Panc1 (cell line): ENCODE measurements around the gene SLC48A1. TPM values are rescaled to one million over a fixed set of nuclear protein-coding genes. Genes with fewer than 3 reads are reported as not detected.

Experiments used
- ATAC-seq: fragments of 200-7000 bp; cut with Tn5 transposase; 2 replicates; pipeline ENCODE4 v1.9.1; 2020; ENCODE audit warnings: mild to moderate bottlenecking, moderate library complexity
- BruUV-seq: library from RNA; stranded (reverse); fragments of 400-500 nt; replicated peaks from 2 replicates; lab custom pipeline; 2021; lab: Mats Ljungman, UMichigan
- CTCF ChIA-PET: fragments of 300-600 bp; sonication (Branson Sonifier 250); formaldehyde crosslinking; loops from one replicate; lab custom pipeline; 2022; ENCODE audit warnings: antibody characterized with exemption; lab: Charles Lee
- POLR2A ChIA-PET: fragments of 300-600 bp; sonication (Branson Sonifier 250); formaldehyde crosslinking; loops from one replicate; lab custom pipeline; 2022; ENCODE audit warnings: antibody characterized with exemption; lab: Charles Lee
- DNase-seq: peaks from one replicate; pipeline ENCODE4 v3.0.0-alpha.2; 2010; ENCODE audit warnings: low read depth, low spot score
- H3K27ac ChIP-seq: 2 replicates; pipeline ENCODE4 v1.5.1; 2011; ENCODE audit warnings: mild to moderate bottlenecking, low read length, inconsistent platforms
- H3K27me3 ChIP-seq: fragments of 200-500 bp; sonication (Bioruptor generic); 2 replicates; pipeline ENCODE4 v1.6.0; 2014; ENCODE audit warnings: low read length, inconsistent platforms; ENCODE audit not compliant: control insufficient read depth, insufficient read depth
- H3K36me3 ChIP-seq: fragments of 200-500 bp; sonication (Bioruptor generic); 2 replicates; pipeline ENCODE4 v1.5.1; 2014; ENCODE audit warnings: inconsistent platforms, mild to moderate bottlenecking, low read length, moderate library complexity; ENCODE audit not compliant: control insufficient read depth, insufficient read depth
- H3K4me1 ChIP-seq: 2 replicates; pipeline ENCODE4 v1.5.1; 2011; ENCODE audit warnings: inconsistent platforms, mild to moderate bottlenecking, low read length, moderate library complexity; ENCODE audit not compliant: control insufficient read depth, insufficient read depth
- H3K4me3 ChIP-seq, 2 experiments: 2 replicates each; pipeline ENCODE4 v1.5.1; 2011 to 2012; ENCODE audit warnings: low read depth in 2 of 2, low read length in 2 of 2, mild to moderate bottlenecking in 2 of 2, inconsistent platforms in 1 of 2, moderate library complexity in 1 of 2
- H3K9me3 ChIP-seq: fragments of 200-500 bp; sonication (Bioruptor generic); 2 replicates; pipeline ENCODE4 v1.5.1; 2014; ENCODE audit warnings: low read depth, mild to moderate bottlenecking, inconsistent platforms, low read length, moderate library complexity; ENCODE audit not compliant: control insufficient read depth, insufficient read depth
- POLR2AphosphoS5 ChIP-seq: IDR thresholded peaks from 2 replicates; pipeline ENCODE4 v1.6.1; 2012; ENCODE audit warnings: mild to moderate bottlenecking, low read depth, low read length, moderate library complexity
- SIN3A ChIP-seq: IDR thresholded peaks from 2 replicates; pipeline ENCODE4 v1.6.1; 2012; ENCODE audit warnings: low read depth, mild to moderate bottlenecking, low read length, moderate library complexity, borderline replicate concordance; ENCODE audit not compliant: insufficient read depth
- TCF7L2 ChIP-seq: IDR thresholded peaks from 2 replicates; pipeline ENCODE4 v1.6.1; 2011; ENCODE audit warnings: mild to moderate bottlenecking, low read depth, low read length, inconsistent platforms
- in situ Hi-C: cut with HindIII; loops from 2 replicates; pipeline ENCODE4 v1.10.0; 2016; ENCODE audit warnings: low sequenced_read_pairs, low pct_unique_long_range_greater_than_20kb
- intact Hi-C: fragments of 100-400 bp; cut with micrococcal nuclease; formaldehyde crosslinking; loops from one replicate; pipeline ENCODE4 v1.10.0; 2022; ENCODE audit not compliant: unreplicated experiment
- total RNA-seq: library from RNA; stranded (reverse); gene quantifications from one replicate; pipeline ENCODE4 v1.2.1, GENCODE V29; 2021; ENCODE audit not compliant: unreplicated experiment
- TF ChIP-seq, protein P1 (sequence below): fragments of 450-650 bp; IDR thresholded peaks from 2 replicates; pipeline ENCODE4 v1.5.1; 2017; ENCODE audit warnings: mild to moderate bottlenecking
- TF ChIP-seq, protein P2 (sequence below), 2 experiments: IDR thresholded peaks; 2 replicates each; pipeline ENCODE4 v1.6.1; 2011 to 2012; ENCODE audit warnings: low read depth in 2 of 2, control low read depth in 1 of 2, low read length in 1 of 2, mild to moderate bottlenecking in 1 of 2, moderate library complexity in 1 of 2; ENCODE audit not compliant: insufficient read depth in 1 of 2

SLC48A1 gene
- total RNA-seq, 1 experiment from 2014 or later, result 32.0 TPM

DNA sequence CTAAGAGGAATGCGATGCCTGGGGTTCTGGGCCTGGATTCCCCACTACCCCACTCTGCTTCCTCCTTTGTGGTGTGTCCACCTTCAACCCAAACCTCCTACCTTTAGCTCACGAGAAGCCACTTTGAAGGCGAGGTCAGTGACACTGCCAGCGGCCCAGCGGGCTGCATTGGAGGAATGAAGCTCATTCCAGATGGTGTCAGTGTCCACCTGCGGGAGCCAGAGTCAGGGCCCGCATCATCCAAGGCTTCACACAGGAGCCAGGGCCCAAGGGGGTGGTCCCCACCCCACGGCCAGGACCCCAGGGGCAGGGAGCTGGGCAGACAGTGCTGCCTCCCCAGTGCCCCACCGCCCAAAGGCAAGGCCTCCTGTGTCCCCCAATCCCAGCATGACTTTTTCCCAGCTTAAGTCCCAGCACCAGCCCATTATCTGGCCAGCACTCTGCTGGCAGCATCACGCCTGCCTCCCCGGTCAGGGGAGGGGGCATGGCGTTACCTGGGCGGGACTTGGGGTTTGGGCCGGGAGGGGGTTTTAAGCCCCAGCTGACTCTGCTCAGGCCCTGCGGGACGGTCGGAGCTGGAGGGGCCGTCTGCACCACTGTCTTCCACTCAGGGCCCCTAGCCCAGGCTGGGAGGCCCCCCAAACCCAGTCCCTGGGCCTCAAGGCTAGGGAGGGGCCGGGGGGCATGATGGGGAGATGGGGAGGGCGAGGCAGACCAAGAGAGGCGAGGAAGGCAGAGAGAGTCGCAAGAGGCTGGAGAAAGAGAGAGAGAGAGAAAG lies 16.9 kb downstream of the SLC48A1 start:
- Histone ChIP-seq H3K4me3 (no peak overlapping the region), H3K4me1 (no peaks in the 10 kb centered on the region), H3K9me3 (no peaks in the 10 kb centered on the region), H3K27ac (no peak overlapping the region), H3K27me3 (no peaks in the 10 kb centered on the region), H3K36me3 (peaks cover 9% of the 10 kb centered on the region; the same call in 1 of the 2 replicates)
- in situ Hi-C loops, result no loop called here
- DNase-seq, result no peak
- ChIA-PET CTCF (interaction anchor here (1.0 kb wide), 1 partner anchor 49 kb away, joined by 5 read pairs; no protein-coding TSS in a partner anchor), POLR2A (interaction anchor here (0.6 kb wide), 1 partner anchor 73 kb away, joined by 4 read pairs; no protein-coding TSS in a partner anchor)
- no peak for ATAC-seq
- intact Hi-C loops, result no loop called here
- TF ChIP-seq POLR2AphosphoS5 (no peak), SIN3A (no peak), TCF7L2 (no peak)
- TF ChIP-seq, protein P1, sequence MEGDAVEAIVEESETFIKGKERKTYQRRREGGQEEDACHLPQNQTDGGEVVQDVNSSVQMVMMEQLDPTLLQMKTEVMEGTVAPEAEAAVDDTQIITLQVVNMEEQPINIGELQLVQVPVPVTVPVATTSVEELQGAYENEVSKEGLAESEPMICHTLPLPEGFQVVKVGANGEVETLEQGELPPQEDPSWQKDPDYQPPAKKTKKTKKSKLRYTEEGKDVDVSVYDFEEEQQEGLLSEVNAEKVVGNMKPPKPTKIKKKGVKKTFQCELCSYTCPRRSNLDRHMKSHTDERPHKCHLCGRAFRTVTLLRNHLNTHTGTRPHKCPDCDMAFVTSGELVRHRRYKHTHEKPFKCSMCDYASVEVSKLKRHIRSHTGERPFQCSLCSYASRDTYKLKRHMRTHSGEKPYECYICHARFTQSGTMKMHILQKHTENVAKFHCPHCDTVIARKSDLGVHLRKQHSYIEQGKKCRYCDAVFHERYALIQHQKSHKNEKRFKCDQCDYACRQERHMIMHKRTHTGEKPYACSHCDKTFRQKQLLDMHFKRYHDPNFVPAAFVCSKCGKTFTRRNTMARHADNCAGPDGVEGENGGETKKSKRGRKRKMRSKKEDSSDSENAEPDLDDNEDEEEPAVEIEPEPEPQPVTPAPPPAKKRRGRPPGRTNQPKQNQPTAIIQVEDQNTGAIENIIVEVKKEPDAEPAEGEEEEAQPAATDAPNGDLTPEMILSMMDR, result no peak
- TF ChIP-seq, protein P2, sequence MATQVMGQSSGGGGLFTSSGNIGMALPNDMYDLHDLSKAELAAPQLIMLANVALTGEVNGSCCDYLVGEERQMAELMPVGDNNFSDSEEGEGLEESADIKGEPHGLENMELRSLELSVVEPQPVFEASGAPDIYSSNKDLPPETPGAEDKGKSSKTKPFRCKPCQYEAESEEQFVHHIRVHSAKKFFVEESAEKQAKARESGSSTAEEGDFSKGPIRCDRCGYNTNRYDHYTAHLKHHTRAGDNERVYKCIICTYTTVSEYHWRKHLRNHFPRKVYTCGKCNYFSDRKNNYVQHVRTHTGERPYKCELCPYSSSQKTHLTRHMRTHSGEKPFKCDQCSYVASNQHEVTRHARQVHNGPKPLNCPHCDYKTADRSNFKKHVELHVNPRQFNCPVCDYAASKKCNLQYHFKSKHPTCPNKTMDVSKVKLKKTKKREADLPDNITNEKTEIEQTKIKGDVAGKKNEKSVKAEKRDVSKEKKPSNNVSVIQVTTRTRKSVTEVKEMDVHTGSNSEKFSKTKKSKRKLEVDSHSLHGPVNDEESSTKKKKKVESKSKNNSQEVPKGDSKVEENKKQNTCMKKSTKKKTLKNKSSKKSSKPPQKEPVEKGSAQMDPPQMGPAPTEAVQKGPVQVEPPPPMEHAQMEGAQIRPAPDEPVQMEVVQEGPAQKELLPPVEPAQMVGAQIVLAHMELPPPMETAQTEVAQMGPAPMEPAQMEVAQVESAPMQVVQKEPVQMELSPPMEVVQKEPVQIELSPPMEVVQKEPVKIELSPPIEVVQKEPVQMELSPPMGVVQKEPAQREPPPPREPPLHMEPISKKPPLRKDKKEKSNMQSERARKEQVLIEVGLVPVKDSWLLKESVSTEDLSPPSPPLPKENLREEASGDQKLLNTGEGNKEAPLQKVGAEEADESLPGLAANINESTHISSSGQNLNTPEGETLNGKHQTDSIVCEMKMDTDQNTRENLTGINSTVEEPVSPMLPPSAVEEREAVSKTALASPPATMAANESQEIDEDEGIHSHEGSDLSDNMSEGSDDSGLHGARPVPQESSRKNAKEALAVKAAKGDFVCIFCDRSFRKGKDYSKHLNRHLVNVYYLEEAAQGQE (IDR thresholded peaks at IDR 0.05; ENCODE audit: insufficient read depth in 1 of 2, low read depth in 2 of 2, low read length in 1 of 2), result no peak
- BruUV-seq, result no TSS peak

DNA sequence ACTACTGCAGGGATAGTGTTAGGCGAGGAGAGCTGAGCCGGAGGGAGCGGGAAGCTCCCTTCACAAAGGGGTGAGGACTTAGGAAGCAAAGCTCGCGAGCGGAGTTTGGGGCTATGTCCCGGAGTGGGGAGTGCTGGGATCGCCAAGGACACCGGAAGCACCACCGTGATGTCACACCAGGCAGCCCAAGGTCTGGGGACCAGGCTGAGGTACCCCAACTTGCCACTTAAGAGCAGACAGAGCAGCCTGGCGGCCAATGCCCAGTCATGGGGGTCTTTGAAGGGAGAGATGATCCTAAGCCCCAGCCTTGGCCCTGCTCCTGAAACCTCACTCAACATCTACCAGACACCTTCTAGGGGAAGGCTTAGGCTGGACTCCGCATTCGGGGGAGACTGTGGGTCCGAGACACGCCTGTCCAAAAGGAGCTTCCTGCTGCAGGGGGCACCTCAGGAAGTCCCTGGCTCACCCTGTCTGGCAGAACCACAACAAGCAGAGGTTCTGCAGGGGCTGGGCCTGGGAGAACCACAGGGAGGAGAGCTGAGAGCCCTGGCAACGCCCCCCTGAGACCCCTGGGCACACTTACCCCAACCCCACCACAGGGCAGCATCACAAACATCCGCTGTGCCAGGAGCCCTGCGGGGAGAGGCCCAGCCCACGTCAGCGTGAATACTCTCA lies 17.8 kb downstream of the SLC48A1 start:
- DNase-seq (no peak), ATAC-seq (no peak)
- intact Hi-C loops, result no loop called here
- H3K9me3 ChIP-seq, result no peaks in the 10 kb centered on the region
- no TSS peak for BruUV-seq
- TF ChIP-seq, protein P1, result no peak
- TF ChIP-seq POLR2AphosphoS5, result no peak
- no peak for TF ChIP-seq SIN3A
- TF ChIP-seq, protein P2 (IDR thresholded peaks at IDR 0.05; ENCODE audit: insufficient read depth in 1 of 2, low read depth in 2 of 2, low read length in 1 of 2), result no peak
- no peak for TF ChIP-seq TCF7L2
- in situ Hi-C loops, result no loop called here
- peaks cover 9% of the 10 kb centered on the region; the same call in 1 of the 2 replicates for H3K36me3 ChIP-seq
- CTCF ChIA-PET, result no interaction called here
- no peaks in the 10 kb centered on the region for H3K4me1 ChIP-seq
- POLR2A ChIA-PET, result no interaction called here
- H3K27ac ChIP-seq, result no peak overlapping the region
- H3K27me3 ChIP-seq, result no peaks in the 10 kb centered on the region
- no peak overlapping the region for H3K4me3 ChIP-seq
